Astrocyte of the spinal cord (primary cell): ENCODE data around the gene CREB1.

Source experiments
- DNase-seq: peaks from one replicate; pipeline ENCODE4 v3.0.0; 2011; ENCODE audit warnings: low read depth, low spot score
- H3K4me3 ChIP-seq: 2 replicates; pipeline ENCODE4 v1.5.1; 2011; ENCODE audit warnings: low read depth, mild to moderate bottlenecking, low read length, moderate library complexity
- CTCF ChIP-seq: IDR thresholded peaks from 2 replicates; pipeline ENCODE4 v1.5.1; 2012; ENCODE audit warnings: low read depth, mild to moderate bottlenecking, low read length, inconsistent platforms
- in situ Hi-C: cut with HindIII; loops from 2 replicates; pipeline ENCODE4 v1.10.0; 2017; ENCODE audit warnings: low sequenced_read_pairs

The CREB1 gene

GRCh38 chr2:207502577-207503198 lies 27.1 kb upstream of the CREB1 start:
- in situ Hi-C loops, result no loop called here

GRCh38 chr2:207503234-207503633 lies 26.5 kb upstream of the CREB1 start:
- no peak overlapping the region for H3K4me3 ChIP-seq
- in situ Hi-C loops, result no loop called here
- TF ChIP-seq CTCF, result no peak
- peak; percentile 77 for DNase-seq

More at GRCh38 chr2:207502577-207503198, 27.1 kb upstream of the CREB1 start:
- no peak for TF ChIP-seq CTCF
- no peak for DNase-seq
- no peak overlapping the region for H3K4me3 ChIP-seq

DNA sequence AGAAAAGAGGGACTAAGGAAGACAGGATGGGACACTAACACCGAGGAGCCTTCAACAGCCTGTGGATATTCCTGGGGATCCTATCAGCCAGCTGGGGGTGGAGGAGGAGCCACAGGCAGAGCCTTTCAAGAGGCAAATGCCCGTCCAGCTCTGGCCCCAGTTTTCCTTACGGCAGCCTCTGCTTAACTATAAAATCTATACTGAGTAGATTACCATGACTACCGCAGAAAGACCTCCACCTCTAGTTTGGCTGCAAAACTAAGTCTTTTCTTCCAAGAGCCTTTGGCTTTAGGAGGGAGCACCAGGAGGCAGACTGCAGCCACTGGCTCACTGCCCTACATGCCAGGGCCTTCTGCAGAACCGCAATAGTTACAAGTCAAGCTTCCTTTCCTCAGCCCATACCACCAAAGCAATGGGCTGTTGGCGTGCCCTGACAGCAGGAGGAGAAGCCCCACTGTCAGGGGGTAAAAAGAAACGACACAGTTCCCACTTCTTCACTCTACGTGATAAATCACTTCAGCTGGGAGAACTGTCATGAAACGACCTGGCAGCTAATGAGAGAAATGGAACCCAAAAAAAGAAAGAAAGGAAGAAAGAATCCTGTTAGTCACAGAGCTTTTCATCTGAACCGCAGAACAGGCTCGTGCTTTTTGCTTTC lies 25.1 kb upstream of the CREB1 start:
- DNase-seq, result peak; percentile 97
- peak overlapping the region; percentile 1 for H3K4me3 ChIP-seq
- peak; percentile 28 for TF ChIP-seq CTCF
- in situ Hi-C loops, result no loop called here

DNA sequence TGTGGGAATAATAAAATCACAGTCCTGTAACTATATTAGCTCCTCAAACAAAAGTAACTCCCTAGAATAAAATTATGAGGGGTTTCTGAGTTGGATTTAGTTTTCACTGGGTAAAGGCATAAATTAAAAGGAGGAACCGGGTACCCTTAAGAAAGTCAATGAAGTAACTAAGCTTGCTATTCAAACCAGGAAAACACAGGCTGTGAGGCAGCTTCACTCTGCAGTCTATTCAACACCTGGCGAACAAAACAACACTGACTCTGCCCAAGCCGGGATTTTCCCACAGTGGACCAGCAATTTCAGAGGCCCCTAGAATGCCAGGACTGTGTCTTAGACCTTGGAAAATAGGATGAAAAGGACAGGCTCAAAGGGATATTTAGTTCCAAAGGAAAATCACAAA lies 24.6 kb upstream of the CREB1 start:
- TF ChIP-seq CTCF, result no peak
- DNase-seq, result no peak
- in situ Hi-C loops, result no loop called here
- peak overlapping the region; percentile 1 for H3K4me3 ChIP-seq

DNA sequence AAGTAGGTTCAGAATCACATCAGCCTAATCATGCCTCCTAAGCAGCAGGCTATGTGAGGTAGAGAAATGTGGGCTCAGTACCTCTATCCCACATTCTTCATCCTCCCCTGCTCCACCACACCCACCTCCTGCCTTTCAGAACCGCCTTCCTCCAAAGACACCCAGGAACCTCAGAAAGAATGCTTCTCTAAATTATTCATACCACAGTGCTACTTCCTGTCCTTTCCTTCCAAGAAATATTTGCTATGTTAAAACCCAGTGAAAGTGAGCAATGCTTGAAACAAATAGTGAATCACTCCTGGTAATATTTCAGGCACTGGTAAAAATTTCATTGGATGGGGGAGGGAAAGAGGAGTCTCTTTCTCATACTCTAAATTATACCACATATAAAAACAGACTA lies 24.0 kb upstream of the CREB1 start:
- H3K4me3 ChIP-seq, result no peak overlapping the region
- peak; percentile 89 for DNase-seq
- in situ Hi-C loops, result no loop called here
- TF ChIP-seq CTCF, result no peak

GRCh38 chr2:207506426-207506825 lies 23.3 kb upstream of the CREB1 start:
- DNase-seq, result no peak
- H3K4me3 ChIP-seq, result no peak overlapping the region
- TF ChIP-seq CTCF, result no peak
- in situ Hi-C loops, result no loop called here
